Astrocyte of the hippocampus (primary cell): ENCODE results near the gene MPV17L.
"Not testable (repeated sequence)": the region's sequence is repeated elsewhere in the genome, so short reads cannot be mapped to it uniquely, and the experiment has no call there.

Experiments used
- DNase-seq: peaks from one replicate; pipeline ENCODE4 v3.0.0; 2011; ENCODE audit warnings: low read depth, low spot score

MPV17L gene

DNA sequence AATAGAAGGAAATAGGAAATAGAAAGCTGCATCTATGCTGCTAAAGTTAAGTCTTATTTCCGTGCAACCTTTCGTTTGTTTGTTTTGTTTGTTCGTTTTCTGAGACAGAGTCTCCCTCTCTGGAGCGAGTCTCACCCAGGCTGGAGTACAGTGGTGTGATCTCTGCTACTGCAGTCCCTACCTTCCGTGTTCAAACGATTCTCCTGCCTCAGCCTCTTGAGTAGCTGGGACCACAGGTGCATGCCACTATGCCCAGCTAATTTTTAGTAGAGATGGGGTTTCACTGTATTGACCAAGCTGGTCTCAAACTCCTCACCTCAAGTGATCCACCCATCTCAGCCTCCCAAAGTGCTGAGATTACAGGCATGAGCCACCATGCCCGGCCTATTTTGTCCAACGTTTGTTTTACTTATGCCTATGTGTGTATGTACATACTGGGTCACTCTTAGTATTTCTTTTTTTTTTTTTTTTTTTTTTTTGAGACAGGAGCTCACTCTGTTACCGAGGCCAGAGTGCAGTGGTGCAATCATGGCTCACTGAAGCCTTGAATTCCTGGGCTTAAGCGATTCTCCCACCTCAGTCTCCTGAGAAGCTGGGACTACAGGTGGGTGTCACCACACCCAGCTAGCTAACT is 55.7 kb downstream of the MPV17L start:
- DNase-seq, result no peak

DNA sequence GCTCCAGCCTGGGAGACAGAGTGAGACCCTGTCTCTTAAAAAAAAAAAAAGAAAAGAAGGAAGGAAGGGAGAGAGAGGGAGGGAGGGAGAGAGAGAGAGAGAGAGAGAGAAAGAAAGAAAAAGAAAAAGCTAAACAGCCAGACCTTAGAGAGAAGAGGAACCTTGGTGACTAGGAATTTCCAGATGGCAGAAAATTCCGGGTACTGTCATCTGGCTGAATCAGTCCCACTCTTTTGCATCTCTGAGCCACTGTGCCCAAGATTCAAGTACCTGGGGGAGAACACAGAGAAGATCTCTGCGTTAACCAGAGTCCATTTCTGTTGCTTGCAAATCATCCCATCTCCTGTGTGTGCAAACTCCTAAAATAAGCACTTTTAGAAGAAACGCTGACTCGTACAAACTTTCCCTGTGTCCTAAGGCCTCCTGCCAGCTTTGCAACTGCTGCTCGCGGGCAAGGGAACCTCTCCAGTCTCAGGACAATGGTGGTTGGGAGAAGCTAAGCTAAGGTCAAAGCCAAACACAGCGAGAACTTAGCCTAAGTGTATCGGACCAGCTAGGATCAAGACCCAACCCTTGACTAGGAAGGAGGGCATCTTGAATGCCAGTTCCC is 56.8 kb downstream of the MPV17L start:
- DNase-seq, result no peak

DNA sequence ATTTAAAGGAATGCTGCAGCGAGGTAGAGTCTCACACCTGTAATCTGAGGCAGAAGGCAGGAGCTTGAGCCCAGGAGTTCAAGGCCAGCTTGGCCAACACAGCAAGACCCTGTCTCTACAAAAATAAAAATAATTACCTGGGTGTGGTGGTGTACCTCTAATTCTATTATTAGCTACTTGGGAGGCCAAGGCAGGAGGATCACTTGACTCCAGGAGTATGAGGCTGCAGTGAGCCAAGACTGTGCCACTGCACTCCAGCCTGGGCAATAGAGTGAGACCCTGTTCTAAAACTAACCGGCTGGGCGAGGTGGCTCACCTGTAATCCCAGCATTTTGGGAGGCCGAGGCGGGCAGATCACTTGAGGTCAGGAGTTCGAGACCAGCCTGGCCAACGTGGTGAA is 57.7 kb downstream of the MPV17L start:
- DNase-seq, result not testable (repeated sequence)

GRCh38 chr16:15454933-15455332 is 59.4 kb downstream of the MPV17L start:
- not testable (repeated sequence) for DNase-seq

- DNase-seq, result no peak
These were observed 61.8 kb downstream of the MPV17L start for GRCh38 chr16:15457400-15457799.

DNA sequence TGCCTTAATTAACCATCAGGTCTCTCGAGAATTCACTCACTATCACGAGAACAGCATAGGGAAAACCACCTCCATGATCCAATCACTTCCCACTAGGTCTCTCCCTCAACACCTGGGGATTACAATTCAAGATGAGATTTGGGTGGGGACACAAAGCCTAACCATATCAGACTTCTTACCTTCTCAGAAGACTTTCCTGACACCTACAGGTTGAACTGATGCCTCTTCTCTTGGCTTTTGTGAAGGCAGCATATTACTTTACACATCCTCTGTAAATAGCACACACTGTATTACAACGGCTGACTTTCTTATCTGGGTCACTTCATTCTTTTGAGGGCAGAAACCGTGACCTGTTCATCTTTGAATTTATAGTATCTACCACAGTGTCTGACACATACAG is 62.4 kb downstream of the MPV17L start:
- DNase-seq, result no peak

- no peak for DNase-seq
These were observed 64.2 kb downstream of the MPV17L start for GRCh38 chr16:15459791-15460190.

GRCh38 chr16:15460601-15461000 is 65.0 kb downstream of the MPV17L start:
- peak; percentile 10 for DNase-seq

DNA sequence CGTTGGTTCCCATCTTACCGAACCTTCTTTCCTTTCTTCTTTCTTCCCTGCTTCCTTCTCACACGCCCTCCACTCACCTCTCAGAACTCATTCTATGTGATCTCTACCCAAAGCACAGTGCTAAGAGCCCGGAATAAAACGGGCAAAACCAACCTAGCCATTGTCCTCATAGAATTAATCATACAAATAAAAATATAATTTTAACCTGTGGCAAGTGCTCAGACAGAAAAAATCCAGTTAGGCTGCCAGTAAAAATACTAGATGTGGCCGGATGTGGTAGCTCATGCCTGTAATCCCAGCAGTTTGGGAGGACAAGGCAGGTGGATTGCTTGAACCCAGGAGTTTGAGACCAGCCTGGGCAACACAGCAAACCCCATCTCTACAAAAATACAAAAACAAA is 65.8 kb downstream of the MPV17L start:
- peak; percentile 50 for DNase-seq
